HCEC 1CT (cell line): ENCODE measurements around the gene ULBP2.
"Not testable (repeated sequence)": the region's sequence is repeated elsewhere in the genome, so short reads cannot be mapped to it uniquely, and the experiment has no call there.

Experiments used
- DNase-seq: peaks from one replicate; pipeline ENCODE4 v3.0.0-alpha.2; 2017

The ULBP2 gene

GRCh38 chr6:149909701-149910470 is 31.9 kb upstream of the ULBP2 start:
- no peak for DNase-seq

DNA sequence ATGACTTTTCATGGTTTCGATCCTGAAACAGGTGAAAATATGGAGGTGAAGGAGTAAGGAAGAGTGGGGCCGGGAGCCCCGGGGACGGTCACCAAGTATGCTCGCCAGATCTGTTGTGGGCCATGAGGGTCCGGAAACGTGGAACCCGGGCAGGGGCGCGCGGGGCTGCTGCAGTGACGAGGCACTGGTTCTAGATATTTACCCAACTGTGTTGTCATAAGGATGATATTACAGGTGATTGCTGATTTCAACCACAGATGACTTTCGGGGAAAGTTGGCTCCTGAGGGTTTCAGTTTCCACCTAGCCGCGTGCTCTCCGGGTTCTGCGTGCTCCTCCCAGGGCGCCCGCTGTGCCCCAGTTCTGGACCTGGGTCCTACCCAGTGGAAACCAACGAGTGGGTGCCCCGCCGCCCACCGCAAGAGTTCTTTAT is 31.1 kb upstream of the ULBP2 start:
- no peak for DNase-seq

- not testable (repeated sequence) for DNase-seq
These were observed 29.1 kb upstream of the ULBP2 start for GRCh38 chr6:149912680-149913079.

GRCh38 chr6:149913085-149913484 is 28.7 kb upstream of the ULBP2 start:
- no peak for DNase-seq

GRCh38 chr6:149913540-149914240 is 28.1 kb upstream of the ULBP2 start:
- DNase-seq, result no peak

DNA sequence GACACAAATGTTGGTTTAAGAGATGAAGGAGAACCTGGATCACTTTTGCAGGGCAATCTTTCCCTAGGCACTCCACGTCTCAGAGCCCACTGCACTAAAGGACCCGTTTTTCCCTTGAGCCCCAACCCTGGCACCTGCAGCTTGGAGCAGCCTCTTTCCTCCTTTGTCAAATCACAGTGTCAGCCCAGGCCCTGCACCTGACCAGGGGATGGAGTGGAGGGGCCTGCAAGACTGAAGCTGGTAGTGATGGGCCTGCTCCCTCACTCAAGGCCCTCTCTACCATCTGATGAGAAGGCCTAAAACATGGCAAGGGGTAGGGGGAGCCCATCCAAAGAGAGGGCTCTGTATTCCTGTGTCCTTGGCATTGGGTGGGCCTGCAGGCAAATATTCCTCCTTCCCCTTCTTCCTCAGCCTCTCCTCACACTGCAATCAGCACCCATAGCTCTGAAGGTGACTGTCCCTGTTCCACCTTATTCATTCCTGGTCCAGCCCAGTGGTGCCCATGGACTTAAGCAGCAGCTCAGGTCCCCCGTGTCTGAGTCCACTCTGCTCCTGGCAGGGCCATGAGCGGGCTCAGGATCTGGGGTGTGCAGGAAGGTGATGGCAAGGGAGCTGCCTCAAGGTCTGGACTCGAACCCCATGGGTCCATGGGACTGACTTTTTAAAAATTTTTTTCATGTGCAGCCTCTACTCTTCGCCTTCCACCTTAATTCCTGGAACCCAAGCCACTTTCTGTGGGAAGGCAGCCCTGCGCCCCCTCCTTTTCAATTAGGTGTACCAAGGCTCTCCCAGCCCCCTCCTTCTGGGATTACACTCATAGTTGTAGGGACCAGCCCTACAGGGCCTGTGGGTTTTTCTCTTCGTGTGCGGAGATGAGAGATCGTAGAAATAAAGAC is 25.6 kb upstream of the ULBP2 start:
- no peak for DNase-seq

DNA sequence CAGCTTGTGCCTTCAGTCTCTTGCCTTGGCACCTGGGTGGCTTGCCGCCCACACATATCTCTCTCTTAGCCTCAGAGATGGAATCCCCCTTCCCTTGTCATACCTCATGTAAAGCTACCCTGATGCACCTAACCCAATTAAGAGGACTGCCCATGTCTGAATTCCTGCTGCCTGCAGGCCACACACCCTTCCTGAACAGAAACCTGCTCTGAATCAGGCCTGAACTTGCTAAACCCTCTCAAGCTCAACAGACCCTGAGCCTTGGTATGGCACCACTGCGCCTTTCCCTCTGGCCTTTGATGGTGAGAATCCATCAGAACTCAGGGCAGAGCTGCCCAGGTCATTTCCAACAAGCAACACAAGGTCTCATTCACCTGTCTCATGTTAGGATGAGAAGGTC is 24.1 kb upstream of the ULBP2 start:
- DNase-seq, result no peak

- DNase-seq, result no peak
These were observed 23.5 kb upstream of the ULBP2 start for GRCh38 chr6:149918151-149918905.

DNA sequence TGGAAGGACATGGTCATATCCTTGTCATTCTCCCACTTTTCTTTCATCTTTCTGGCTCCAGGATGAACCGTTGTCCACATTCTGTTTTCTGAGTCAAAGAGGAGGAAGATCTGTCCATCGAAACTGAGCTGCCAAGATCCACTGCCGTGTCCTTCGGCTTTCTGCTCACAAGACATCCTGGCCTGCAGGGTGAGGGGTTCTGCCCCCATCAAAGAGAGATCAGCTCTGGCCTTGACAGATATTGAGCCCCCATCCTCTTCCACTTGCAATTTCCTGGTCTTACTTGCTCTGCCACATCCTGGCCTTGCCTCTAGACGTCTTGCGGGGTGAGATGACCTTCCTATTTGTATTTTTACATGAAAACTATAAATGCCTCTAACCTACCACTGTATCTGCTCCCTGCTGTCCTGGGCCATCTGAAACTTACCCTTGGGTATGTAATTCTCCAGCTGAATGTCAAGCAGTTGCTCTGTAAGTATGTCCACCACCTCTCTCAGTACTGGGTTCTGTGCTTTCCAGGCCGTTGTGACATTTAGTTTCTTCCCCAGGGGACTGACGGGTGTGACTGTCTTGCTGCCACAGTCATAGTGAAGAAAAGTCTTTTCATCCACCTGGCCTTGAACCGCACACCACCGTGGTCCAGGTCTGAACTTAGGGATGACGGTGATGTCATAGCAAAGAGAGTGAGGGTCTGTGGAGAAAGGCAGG is 22.5 kb upstream of the ULBP2 start:
- not testable (repeated sequence) for DNase-seq

- DNase-seq, result no peak
These were observed 22.0 kb upstream of the ULBP2 start for GRCh38 chr6:149919834-149920225.

DNA sequence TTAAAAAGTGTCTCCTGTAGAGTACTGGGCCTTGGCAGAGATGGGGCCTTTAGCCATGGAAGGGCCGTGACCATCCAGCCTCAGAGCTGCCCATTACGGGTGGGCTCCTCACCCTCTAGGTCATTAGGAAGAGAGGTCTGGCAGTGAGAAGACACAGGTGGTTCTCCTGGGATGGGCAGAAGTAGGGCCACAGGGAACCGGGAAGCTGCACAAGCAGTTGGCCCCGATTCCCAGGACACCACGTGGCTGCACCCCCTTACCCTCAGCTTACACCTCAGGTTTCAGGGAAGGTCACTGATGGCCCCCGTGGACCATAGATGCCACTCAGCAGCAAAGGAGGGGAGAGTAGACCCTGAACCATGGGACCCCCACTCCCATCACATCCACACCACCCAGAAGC is 20.5 kb upstream of the ULBP2 start:
- no peak for DNase-seq

GRCh38 chr6:149922091-149922490 is 19.7 kb upstream of the ULBP2 start:
- not testable (repeated sequence) for DNase-seq

DNA sequence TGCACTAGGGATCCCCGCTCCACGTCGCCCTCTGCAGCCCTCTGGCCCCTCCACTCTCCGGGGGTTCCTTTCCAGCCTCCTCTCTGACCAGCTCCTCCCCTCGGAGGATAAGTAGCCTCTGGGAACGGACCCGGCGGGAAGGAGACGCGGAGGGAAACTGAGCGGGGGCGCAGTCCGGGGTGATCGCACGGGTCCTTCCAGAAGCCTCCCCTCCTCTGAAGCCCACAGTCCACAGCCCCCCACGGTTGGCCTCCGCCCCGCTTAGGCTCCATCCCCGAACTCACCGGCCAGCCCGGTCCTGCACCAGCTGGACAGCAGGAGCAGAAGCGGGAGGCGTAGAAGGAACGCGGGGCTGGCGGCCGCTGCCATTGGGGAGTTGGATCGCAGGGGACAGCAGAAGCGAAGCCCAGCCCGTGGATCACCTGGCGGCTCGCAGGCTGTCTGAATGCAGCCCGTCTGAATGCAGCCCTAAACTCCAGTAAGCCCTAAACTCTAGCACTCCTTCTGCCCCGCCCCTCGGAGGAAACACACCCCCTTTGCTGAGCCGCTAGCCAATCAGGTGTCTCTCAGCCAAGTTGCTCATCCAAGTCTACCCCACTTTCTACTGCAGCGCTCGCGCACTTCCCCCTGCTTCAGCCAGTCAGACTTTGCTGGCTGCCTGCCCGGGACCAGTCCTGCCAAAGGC is 19.0 kb upstream of the ULBP2 start, which contains the start of gene RAET1G:
RAET1G (minus strand) TSS at position 480 of the 685 bp plus-strand sequence; CDS start at position 369, 111 bp downstream.
- peak; percentile 94 for DNase-seq

- no peak for DNase-seq
These were observed 18.4 kb upstream of the ULBP2 start for GRCh38 chr6:149923327-149923986.

GRCh38 chr6:149924206-149924932 is 17.4 kb upstream of the ULBP2 start:
- DNase-seq, result no peak

DNA sequence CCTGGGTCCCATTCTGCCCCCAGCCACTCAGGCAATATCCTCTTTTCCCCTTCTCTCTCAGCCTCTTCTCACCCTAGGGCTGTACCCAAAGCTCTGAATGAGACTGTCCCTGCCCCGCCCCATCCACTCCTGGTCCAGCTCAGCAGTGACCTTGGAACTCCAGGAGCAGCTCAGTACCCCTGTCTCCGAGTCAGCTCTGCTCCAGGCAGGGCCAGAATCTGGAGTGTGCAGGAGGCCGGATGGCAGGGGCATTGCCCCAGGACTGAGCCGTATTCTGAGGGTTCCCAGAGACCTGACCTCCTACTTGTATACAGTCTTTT is 16.9 kb upstream of the ULBP2 start:
- DNase-seq, result no peak

DNA sequence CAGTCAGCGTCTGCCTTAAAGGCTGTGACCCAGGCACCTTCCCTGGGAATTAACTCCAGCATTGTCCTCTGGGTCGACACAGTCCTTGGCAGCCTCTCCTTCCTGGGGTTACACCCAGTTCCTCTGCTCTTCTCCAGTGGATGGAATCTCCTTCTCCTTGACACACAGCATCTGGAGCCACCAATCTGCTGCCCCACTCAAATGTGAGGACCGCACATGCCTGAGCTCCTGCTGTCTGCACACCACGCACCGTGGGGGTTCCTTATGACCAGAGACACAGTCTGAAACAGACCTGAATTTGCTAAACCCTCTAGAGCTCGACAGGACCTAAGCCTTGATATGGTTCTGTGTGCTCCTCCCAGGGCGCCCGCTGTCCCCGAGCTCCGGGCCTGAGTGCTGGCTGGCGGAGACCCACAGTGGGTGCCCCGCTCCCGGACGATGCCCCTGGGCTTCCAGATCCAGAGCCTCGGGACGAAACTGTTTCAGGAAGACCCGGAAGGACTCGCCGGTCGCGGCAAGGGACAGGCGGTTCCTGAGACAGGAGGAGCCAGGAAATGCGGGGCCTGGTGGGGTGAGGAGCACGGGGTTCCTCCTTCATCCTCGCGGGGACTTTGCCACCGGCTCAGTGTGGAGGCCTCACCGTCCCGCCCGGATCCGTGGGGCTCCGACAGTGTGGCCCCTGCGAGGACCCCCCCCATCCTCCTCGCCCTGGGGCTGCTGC is 16.4 kb upstream of the ULBP2 start:
- DNase-seq, result no peak

DNA sequence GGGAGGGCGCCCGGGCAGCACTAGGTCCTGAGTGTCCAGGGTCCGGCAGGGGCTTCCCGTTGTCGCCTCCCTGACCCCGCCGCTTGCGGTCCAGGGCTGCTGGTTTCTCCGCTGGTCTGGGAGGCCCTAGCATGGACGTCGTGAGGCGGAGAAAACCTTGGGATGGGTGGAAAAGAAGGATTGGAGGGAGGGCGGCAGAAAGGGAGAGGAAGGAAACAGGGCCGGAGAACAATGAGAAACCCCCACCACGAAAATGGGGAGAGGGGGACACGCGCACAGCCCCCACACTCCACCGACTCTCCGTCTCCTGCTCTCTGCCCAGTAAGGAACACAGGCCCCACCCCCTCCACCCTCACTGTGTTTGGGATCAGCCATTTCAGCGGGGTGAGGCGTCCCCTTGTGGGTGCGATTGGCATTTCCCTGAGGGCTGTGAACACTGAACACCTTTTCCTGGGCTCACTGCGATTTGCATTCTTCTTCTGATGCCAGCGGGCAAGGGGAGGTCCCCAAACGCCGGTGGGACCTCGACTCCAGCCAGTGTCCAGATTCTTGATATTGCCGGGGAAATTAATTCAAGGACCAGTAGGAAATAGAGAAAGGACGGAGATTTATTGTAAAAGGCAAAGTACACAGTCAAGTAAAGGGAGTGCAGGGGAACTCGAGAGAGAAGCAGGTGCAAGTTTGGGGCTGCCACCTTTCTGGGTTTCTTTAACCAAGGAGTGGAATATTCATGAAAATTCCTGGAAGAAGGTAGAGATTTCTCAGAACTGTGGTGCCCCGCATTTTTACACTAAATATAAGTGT is 15.6 kb upstream of the ULBP2 start:
- peak; percentile 55 for DNase-seq
